ENCODE measurements around the gene CLCN5.
"Not testable (repeated sequence)": the region's sequence is repeated elsewhere in the genome, so short reads cannot be mapped to it uniquely, and the experiment has no call there.

Gene CLCN5

GRCh38 chrX:49996474-49996873 is 74.1 kb downstream of the CLCN5 start:
- DNase-seq, result no peak

DNA sequence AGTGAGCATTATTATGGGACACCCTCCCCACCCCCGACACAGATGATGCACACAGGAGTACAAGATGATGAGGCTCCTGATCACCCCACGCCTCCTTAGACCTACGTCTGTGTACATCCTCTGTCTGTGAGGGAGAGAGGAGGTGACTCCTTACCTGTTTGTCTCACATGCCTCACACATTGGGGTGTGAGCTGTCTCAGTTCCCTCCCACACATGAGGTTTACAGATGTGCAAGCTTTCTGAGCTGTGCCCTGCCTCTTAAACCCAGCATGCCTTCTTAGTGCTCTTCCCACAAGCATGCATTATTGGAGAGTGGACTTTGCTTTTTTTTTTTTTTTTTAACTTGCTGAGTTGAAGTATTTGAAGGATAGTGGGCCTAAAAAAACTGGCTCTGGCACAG is 76.7 kb downstream of the CLCN5 start:
- DNase-seq, result no peak

DNA sequence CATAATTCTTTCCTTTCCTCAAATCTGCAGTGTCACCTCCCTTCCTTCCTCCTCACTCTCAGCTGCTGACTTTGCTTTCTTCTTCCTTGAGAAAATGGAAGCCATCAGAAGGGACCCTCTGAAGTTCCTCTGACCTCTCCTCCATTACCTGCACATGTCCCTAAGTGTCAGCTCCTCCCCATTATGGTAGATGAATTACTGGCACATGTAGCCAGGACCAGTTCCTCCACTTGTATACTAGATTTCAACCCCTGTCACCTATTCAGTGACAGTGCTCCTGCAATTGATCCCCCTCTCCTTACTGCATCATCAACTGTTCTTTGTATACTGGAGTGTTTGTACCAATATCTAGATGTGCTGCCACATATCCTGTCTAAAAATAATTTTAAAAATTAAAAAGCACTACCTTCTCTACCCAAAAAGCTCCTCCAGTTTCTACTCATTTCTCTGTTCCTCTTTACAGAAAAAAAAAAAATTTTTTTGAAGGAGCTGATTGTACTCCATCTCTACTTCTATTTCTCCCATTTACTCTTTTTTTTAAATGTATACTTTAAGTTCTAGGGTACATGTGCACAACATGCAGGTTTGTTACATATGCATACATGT is 78.6 kb downstream of the CLCN5 start:
- DNase-seq, result no peak

DNA sequence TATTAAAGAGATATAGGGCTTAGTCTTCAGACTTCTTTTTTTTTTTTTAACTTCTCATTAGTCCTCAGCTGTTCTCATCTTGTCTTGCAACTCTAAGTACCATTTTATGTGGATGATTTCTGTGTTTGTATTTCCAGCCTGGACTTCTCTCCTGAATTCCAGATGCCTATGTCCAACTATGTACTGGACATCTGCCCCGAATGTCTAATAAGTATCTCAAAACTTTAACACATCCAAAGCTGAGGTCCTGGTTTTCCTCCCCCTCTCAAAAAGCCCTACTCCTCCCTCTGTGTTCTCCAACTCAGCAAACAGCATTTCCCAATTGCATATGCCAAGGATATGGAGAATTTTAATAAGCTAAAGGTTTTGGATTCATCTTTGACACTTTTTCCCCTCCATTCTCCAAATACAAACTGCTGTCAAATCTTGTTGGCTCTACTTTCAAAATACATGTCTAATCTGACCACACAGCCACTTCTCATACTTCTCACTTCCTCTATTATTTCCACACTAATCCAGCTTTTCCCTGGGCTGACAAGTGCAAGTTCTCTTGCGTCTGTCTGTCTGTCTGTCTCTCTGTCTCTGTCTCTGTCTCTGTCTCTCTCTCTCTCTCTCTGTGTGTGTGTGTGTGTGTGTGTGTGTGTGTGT is 79.8 kb downstream of the CLCN5 start:
- no peak for DNase-seq

DNA sequence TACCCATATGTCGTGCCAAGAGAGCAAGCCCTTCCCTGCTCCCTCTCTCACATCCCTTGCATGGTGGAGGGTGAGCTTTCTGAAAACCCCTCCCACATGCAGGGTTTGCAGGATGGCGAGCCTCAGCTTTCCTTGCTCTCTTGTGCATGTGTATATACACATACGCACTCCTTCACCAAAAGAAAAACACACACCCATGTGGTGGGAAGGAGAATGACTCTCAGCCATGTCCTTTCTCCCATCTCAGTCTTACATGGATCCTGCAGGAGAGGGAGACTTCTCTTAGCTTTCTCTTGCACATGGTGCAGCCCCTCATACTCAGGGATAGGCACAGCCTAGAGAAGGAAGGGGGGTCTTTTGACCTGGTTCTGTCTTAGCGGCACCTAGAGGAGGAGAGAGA is 81.1 kb downstream of the CLCN5 start:
- DNase-seq, result no peak

DNA sequence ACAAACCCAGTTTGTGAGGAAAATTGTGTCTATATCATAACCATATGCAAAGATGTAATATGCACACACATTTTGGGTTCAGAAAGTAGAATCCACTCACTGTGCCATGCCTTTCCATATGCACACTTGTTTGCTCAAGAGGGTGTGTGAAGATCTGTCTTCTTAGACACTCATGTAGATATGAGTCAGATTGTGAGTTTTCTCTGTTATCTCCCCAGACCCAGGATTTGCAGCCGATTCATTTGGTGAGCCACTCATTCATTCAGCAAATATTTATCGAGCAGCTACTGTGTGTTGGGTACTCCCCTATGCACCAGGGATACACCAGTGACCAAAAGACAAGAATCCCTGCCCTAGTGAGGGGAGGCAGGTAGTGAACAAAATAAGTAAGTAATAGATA is 81.5 kb downstream of the CLCN5 start:
- DNase-seq, result no peak

DNA sequence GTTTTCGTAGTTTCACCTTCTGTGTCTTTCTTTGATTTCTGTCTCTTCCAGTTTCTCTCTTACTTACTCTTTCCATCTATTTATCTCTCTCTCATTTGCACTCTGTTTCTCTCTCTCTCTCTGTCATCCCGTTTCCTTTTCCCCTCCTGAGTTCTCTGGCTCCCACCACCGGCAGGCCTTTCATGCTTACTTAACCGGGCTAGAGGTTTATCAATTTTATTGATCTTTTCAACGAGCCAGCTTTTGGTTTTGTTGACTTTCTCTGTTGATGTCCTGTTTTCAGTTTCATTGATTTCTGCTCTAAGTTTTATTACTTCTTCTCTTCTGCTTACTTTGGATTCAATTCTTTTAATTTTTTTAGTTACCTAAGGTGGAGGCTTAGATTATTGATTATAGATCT is 103.2 kb downstream of the CLCN5 start:
- not testable (repeated sequence) for DNase-seq

DNA sequence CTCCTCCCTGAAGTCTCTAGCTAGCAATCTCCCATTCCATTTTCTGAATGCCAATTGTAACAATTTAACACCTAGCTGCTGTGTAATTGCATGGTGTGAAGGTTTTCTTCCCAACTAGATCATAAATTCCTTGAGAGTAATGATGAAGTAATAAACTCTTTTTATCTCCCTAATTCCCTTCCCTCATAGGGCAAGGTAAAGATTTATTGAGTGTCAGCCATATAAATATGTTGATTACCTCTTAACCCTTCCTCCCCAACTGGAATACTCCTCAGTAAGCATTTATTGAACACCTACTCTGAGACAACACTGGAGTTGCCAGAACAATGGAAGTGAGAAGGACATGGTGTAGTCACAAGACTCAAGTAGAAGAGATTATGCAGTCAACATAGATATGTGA is 112.7 kb downstream of the CLCN5 start:
- no peak for DNase-seq

GRCh38 chrX:50036426-50036825 is 114.0 kb downstream of the CLCN5 start:
- no peak for DNase-seq

DNA sequence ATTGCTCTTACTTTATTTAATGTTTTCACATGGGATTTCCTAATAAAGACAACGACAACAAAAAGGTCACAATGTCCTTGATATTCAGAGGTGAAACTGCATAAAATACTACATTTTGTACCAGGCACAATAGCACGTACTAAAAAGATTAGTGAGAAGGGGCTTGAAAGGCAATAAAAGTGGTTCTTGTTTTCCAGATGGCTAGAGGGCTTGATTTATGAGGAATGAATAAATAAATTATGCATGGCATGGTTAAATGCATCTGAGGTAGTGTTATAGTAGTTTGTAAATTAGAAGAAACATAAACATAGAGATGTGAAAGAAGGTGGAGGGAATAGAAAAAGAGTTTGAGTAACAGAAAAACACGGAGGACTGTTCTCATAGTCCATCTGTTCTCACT is 123.4 kb downstream of the CLCN5 start:
- no peak for DNase-seq

- DNase-seq, result no peak
Measured at GRCh38 chrX:50049228-50049627, 126.8 kb downstream of the CLCN5 start.

GRCh38 chrX:50054147-50054546 is 131.8 kb downstream of the CLCN5 start:
- no peak for DNase-seq

- no peak for DNase-seq
Measured at GRCh38 chrX:50066318-50066937, 144.0 kb downstream of the CLCN5 start.

DNA sequence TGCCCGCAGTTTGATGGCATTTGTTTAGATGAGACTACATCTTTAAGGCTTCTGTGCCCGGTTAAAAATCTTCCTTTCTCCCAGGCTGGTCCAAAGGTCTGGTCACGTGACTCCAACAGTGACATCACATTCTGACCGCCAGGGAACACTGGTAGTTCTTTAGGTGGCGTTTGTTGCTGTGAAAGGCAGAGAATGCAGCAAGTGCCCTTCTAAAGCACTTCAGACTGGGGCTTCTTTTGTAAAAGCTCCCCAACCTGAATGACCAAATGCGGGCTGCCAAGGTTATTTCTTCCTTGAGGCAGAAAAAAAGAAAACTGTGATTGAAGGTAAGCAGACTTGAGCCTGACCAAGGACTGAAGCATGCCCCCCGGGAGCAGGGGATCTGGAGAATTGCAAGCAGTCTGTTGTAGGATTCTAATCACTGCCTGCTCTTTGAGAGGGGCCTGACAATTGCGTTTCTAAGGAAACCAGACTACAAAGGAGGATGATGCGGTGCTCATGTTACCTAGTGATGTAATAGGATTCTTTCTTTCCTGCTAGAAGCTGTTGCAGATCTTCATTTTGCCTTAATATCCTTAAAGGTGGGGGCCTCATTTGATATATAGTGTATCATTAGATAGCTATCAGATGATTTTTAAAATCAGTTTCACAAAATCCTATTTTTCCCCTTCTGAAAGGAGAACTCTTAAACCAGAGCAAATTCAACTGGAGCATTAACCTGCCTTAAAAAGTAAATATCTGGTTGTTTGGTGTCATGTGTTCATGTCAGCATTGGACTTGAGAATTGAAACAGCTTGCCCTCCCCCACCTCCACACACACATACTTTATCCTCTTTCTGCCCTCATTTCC is 145.3 kb downstream of the CLCN5 start:
- DNase-seq, result peak; percentile 95

- DNase-seq, result no peak
Measured at GRCh38 chrX:50068285-50068563, 145.8 kb downstream of the CLCN5 start.

DNA sequence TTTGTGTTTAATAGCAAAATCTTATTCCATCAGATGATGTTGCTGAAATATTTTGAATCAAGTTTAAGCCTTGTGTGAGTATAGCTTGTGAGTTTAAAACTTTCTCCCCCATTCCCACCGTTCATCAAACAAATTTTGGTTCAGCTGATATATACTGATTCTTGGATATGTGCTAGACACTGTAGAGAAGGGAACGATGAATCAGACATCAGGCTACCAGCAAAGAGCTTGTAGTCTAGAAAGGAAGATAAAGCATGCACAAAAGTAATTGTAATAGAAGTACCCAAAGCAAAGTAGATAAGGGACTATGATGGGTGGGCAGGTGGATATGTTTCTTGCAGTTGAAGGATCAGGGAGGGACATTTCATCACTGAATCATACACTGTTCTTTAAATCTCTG is 146.5 kb downstream of the CLCN5 start:
- DNase-seq, result no peak

DNA sequence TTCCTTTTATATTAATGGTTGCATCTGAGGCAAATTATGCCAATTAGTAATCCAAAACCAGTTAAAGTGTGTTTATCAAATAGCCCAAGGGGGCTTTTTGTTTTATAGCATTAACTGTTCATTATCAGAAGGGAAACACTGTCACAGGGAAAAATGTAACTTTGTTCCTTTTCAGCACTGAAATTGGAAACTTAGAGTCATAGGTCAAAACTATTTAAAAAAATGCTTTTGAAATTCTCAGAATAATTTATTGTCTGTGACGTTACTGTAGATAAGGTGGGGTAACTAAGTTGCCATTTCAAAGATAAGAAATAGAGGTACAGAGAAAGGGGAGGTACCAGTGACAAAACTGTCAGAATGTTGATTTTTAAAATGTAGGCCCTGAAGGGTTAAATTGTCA is 149.1 kb downstream of the CLCN5 start:
- DNase-seq, result no peak

DNA sequence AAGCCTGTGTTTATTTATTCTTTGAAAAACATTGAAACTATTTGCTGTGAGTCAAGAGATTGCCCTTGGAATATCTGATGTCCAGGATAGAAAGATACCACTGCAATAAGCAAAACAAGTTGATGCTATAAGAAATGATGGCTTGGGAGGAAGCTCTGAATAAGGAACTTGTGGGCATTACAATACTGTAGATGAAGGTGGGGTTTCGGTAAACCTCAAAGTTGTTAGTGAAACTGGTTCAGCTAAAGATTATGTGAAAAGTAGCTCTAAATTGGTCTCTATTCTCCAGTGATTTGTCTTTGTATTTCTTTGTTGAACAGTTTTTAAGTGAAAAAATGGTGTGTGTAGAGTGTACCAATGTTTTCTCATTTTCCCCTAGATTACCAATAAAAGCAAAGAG is 149.7 kb downstream of the CLCN5 start:
- DNase-seq, result no peak

DNA sequence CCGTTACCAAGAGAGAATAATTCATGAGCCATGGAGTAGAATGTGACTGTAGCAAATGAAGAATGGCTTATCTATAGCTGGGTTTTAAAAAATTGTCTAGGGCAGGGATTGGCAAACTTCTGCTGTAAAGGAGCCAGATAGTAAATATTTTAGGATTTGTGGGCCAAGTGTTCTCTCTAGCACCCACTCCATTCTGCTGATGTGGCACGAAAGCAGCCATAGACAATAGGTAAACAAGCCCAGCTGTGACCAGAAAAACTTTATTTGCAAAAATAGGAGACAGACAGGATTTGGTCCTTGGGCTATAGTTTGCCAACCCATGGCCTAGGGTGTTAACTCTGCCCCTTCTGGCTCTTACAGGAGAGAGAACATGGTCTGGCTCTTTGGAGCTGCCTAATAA is 151.2 kb downstream of the CLCN5 start:
- DNase-seq, result no peak

DNA sequence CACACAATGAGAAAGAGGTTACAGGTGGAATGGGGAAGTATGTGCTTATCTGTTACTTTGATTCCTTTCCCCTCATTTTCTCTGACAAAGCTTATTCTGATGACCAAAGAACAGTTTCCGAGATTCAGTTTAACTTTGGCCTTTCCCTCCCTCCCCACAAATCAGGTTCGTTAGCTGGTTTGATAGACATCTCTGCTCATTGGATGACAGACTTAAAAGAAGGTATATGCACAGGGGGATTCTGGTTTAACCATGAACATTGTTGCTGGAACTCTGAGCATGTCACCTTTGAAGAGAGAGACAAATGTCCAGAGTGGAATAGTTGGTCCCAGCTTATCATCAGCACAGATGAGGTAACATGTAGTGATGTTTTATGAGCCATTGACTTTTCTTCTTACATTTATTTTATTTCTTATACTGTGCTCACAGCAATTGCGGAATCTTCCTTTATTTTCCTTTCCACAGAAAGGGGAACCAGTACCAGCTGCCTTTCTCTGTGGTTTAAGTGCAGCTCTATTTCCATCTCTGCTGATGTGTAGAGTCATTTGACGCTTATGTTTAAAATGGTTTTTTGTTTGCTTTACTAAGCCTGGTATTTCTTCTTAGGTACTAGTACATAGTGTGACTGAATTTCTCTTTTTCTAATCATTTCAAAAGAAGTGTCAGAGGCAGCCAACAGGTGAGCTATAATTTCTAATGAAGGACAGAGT is 153.4 kb downstream of the CLCN5 start:
- DNase-seq, result no peak

DNA sequence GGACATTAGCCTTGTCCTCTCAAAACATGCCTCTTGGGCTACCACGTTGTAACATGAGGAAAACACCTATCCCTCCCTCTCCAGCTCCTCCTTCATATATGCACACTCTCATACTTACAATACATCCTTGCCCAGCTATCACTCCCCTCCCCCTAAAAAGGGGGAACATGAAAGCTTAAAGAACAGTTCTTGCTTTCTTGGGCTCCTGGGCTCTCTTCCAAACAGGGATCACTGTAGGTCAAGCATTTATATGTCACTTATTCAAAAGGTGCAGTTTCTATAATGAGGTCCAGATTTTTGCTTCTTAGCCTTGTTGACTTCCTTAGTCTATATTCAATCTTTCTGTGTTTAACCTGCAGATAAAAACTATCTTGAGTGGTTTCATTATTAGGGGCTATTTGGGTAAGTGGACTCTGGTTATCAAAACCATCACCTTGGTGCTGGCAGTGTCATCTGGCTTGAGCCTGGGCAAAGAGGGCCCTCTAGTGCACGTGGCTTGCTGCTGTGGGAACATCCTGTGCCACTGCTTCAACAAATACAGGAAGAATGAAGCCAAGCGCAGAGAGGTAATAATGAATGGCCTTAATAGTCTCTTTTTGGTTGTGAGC is 159.0 kb downstream of the CLCN5 start:
- DNase-seq, result peak; percentile 54

GRCh38 chrX:50082741-50083140 is 160.3 kb downstream of the CLCN5 start:
- DNase-seq, result no peak

- no peak for DNase-seq
Measured at GRCh38 chrX:50088645-50089044, 166.2 kb downstream of the CLCN5 start.

Data from NCI-H2227 treated with DMSO at 0.1 percent for 48 hours (cell line).